Renal pelvis (tissue), 4 donors: ENCODE measurements around the gene GRIA3. TPM values are rescaled to one million over a fixed set of nuclear protein-coding genes. Genes with fewer than 3 reads are reported as not detected.
A peak's percentile ranks its signal among the peaks of the same experiment; 100 is the strongest.
"Not testable (repeated sequence)": the region's sequence is repeated elsewhere in the genome, so short reads cannot be mapped to it uniquely, and the experiment has no call there.

ENCODE experiments used
- DNase-seq: peaks from one replicate; pipeline ENCODE4 v3.0.0-alpha.2; 2013
- polyA plus RNA-seq, 3 donors: library from polyadenylated mRNA; unstranded; fragments of 120-200 nt; gene quantifications; one replicate each; pipeline ENCODE4 v1.2.1, GENCODE V29; 2013; ENCODE audit not compliant: insufficient read length in 3 of 3

GRIA3 gene
- polyA plus RNA-seq, 3 donors: 1.5 to 2.7 (median 2.2) TPM

- no peak for DNase-seq
These were observed 88.6 kb downstream of the GRIA3 start for GRCh38 chrX:123272630-123273029.

DNA sequence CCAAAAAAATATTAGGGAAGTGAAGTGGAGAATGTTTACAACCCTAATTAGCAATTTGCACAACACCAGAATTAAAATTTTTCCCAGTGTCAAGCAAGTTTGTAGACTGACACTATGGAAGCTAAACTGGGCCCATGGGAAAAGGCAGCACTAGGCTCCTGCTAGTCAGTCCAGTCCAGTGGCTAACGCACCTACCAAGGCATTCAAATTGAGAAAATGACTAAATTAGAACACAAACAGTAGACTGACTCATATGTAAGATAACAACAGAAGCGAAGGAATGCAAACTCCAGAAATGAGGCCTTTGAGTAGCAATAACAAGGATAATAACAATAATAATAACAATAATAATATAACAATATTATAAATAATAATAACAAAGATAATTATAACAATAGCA lies 90.7 kb downstream of the GRIA3 start:
- DNase-seq: no peak

DNA sequence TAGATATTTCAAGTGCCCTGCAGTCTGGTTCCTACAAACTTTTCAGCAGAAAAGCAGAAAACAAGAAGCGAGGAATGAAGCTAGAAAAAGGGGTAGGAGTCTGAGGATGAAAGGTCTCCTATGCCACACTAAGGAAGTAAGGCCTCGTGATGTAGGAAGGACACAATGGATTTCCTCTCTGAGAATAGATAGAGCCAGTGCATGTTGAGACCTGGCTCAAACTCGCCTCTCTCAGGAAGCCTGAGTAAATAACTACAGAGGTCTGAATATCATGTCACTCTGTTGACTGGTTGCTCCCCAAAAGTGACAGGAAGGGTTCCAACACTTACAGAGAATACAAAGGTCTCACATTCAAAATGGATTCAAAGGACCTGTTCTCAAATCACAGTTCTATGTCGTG lies 93.3 kb downstream of the GRIA3 start:
- DNase-seq: no peak

- DNase-seq: no peak
These were observed 93.7 kb downstream of the GRIA3 start for GRCh38 chrX:123277821-123278220.

- DNase-seq: no peak
These were observed 98.2 kb downstream of the GRIA3 start for GRCh38 chrX:123282241-123282640.

DNA sequence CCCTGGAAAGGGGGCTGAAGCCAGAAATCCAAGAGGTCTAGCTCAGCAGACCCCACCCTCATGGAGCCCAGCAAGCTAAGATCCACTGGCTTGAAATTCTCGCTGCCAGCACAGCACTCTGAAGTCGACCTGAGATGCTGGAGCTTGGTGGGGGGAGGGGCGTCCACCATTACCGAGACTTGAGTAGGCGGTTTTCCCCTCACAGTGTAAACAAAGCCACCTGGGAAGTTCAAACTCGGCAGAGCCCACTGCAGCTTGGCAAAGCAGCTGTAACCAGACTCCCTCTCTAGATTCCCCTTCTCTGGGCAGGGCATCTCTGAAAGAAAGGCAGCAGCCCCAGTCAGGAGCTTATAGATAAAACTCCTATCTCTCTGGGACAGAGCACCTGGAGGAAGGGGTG lies 99.3 kb downstream of the GRIA3 start:
- DNase-seq: not testable (repeated sequence)

- no peak for DNase-seq
These were observed 107.5 kb downstream of the GRIA3 start for GRCh38 chrX:123291623-123292022.

- DNase-seq: no peak
These were observed 113.9 kb downstream of the GRIA3 start for GRCh38 chrX:123298026-123298425.

DNA sequence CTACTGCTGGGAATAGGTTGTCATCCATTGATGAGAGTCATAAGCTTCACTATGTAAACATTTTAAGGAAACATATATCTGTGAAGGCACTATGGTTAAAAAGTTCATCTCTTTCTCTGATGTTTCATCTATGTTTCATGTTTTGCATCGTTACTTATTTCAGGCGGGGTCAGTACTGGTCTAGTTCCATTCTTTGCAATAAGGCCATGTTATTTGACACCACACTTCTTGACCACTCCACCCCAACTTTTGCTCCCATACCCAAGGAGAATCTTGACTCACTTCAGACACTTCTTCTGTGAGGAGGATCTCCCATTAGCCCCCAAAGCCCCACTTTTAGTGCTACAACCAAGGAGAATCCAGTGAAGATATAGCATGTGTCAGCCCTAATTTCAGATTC lies 119.4 kb downstream of the GRIA3 start:
- no peak for DNase-seq

DNA sequence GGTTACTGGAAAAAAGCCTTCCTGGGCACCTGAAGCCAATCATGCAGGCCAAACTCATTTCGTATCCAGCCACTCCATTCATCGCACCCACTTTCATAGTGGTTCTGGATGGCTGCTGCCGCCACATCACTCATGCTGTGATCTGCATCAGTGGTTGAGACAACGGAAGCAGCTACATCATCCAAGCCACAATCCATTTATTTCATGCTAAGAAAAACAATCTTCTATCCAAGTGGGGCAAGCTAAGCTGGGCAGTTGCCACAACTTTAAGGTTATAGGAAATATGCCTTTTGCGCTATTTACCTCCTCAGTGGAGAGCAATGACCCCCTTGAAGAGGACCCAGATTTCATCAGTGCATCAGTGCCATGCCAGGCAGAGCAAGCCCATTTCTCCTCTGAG lies 124.6 kb downstream of the GRIA3 start:
- DNase-seq: no peak

- DNase-seq: no peak
These were observed 126.0 kb downstream of the GRIA3 start for GRCh38 chrX:123310112-123310511.

- peak; percentile 35 for DNase-seq
These were observed 127.4 kb downstream of the GRIA3 start for GRCh38 chrX:123311486-123311885.

DNA sequence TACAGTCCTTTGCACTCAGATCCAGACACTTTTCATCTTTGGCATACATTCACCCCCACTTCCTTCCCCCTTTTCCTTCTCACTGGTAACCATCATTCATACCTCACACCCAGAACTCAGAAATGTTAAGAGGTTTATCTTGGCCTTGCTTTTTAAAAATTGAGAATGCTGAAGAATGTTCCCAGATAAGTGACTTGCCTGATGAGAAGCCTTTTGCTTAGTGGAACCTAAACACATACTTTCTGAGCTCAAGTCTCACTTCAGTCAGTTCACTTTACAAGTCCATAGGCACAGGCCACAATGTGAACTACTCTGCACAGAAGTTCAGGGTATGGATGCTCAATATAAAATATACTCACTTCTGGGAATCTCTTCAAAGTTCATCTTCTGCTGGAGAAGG lies 129.4 kb downstream of the GRIA3 start:
- no peak for DNase-seq

DNA sequence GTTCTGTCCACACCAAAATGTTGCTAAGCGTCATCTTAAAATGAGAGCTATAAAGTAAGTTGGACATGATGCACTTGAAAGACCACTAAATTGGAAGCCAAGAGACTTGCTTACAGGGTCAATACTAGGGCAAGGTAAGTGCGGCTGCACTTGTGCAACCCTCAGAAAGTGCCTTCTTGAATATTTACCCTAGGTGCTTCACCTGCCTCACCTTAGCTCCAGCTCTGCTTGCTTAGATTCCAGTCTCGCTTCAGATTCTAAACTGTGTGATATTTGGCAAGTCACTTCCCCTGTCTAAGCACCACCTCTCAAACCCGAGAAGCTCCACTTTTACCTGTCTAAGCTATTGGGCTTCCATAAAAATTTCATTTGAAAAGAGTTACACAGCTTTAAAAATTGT lies 136.5 kb downstream of the GRIA3 start:
- DNase-seq: no peak

- no peak for DNase-seq
These were observed 138.5 kb downstream of the GRIA3 start for GRCh38 chrX:123322536-123322935.

DNA sequence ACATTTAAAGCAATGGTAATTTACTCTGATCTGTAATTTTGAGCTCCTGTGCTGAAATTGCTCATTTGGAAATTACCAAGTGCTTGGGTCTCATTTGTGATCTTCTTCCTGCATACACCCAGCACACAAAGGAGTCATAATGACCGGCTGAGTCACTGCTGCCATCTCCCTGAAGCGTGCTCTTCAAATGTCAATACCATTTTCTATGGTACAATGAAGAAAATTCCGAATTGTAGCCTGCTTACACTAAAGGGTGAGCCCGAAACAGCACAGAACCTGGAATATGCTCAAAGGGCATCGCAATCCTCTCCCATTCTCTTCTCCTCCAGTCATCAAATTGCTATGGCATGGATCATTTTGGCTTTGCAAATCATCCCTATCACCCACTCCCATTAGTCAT lies 140.5 kb downstream of the GRIA3 start:
- DNase-seq: no peak

- DNase-seq: no peak
These were observed 146.3 kb downstream of the GRIA3 start for GRCh38 chrX:123330229-123330942.

GRCh38 chrX:123331349-123331748 lies 147.3 kb downstream of the GRIA3 start:
- no peak for DNase-seq

GRCh38 chrX:123331859-123332258 lies 147.8 kb downstream of the GRIA3 start:
- no peak for DNase-seq

DNA sequence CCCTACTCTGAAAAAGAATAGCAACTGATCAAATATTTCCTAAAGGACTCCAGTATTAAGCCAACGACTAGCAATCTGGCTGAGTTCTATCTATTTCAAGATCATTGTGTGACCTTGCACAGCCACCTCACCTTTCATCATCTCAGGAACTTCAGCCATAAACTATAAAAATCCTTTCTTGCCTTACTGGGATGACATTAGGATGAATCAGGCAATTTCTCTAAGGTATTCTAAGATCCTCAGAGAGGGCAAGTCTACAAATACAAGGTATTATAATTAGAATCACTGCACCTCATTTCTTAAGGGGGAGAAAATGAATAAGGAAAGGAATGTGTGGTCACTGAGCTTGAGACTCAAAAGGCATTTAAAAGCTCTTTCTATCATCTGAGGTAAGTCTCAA lies 152.6 kb downstream of the GRIA3 start:
- no peak for DNase-seq

GRCh38 chrX:123337886-123338639 lies 154.0 kb downstream of the GRIA3 start:
- DNase-seq: no peak

- no peak for DNase-seq
These were observed 155.3 kb downstream of the GRIA3 start for GRCh38 chrX:123339221-123339905.

- DNase-seq: no peak
These were observed 156.6 kb downstream of the GRIA3 start for GRCh38 chrX:123340696-123341095.
